Measurements from ENCODE around the gene CLNK.

The CLNK gene

DNA sequence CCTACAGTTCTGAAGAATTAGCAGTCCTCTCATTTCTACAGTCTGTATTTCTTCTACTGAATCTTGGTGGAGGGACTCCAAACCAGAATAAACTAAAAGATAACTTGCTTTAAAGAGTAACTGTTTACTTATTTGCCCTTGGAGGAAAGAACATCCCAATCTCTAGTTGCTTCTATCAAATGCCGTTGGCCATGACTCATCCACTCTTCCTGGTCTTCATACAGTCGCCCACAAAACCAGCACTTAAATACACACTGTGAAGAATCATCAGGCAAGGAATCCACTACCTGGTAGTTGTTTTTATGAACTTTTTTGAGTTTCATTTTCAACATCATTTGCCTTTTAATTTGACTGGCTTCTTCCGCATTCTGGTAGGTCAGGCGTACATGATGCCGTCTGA is 241.6 kb downstream of the CLNK start:
- DNase-seq (ENCODE audit: low read depth): no peak
- TF ChIP-seq, protein P1, sequence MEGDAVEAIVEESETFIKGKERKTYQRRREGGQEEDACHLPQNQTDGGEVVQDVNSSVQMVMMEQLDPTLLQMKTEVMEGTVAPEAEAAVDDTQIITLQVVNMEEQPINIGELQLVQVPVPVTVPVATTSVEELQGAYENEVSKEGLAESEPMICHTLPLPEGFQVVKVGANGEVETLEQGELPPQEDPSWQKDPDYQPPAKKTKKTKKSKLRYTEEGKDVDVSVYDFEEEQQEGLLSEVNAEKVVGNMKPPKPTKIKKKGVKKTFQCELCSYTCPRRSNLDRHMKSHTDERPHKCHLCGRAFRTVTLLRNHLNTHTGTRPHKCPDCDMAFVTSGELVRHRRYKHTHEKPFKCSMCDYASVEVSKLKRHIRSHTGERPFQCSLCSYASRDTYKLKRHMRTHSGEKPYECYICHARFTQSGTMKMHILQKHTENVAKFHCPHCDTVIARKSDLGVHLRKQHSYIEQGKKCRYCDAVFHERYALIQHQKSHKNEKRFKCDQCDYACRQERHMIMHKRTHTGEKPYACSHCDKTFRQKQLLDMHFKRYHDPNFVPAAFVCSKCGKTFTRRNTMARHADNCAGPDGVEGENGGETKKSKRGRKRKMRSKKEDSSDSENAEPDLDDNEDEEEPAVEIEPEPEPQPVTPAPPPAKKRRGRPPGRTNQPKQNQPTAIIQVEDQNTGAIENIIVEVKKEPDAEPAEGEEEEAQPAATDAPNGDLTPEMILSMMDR (conservative IDR thresholded peaks at IDR 0.05; ENCODE audit: low read length): no peak
- H3K4me3 ChIP-seq (ENCODE audit: low read length): no peak overlapping the region

DNA sequence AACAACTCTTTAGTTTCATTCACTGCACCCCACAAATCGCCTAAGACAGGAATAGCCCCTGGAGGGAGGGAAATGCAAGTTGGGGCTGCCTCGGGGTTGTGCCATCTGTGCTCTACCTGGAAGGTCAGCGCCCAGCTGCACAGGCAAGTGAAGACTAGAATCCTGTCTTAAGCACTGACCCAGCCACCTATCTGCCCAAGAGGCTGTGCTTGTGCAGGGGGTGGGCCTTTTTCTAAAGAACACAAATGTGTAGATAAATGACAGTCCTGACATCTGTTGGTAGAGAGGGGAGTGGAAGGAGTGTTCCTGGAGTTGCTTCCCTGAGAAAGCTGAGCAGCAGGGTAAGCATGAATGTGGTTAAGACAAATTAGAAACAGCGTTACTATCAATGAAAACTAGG is 243.1 kb downstream of the CLNK start:
- TF ChIP-seq, protein P1 (conservative IDR thresholded peaks at IDR 0.05; ENCODE audit: low read length): no peak
- H3K4me3 ChIP-seq (ENCODE audit: low read length): no peak overlapping the region
- no peak for DNase-seq (ENCODE audit: low read depth)

GRCh38 chr4:10438924-10439323 is 245.6 kb downstream of the CLNK start:
- no peak for DNase-seq (ENCODE audit: low read depth)
- H3K4me3 ChIP-seq (ENCODE audit: low read length): no peak overlapping the region
- TF ChIP-seq, protein P1 (conservative IDR thresholded peaks at IDR 0.05; ENCODE audit: low read length): no peak

DNA sequence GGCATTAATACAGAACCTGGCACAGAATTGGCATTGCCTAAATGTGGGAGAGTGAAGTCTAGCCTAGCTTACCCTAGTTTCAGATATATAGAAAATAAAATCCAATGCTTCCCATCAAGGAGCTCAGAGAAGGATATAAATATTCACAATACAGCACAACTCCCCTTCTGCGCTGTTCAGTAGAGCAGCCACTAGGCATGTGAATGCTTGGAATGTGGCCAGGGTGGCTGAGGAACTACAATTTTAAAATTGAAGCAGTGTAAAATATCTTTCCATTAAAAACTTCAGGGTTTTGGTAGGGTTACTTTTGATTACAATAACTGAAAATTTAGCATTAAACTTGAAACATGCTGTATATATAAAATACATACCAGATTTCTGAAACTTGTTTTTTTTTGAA is 246.8 kb downstream of the CLNK start:
- TF ChIP-seq, protein P1 (conservative IDR thresholded peaks at IDR 0.05; ENCODE audit: low read length): no peak
- no peak for DNase-seq (ENCODE audit: low read depth)
- no peak overlapping the region for H3K4me3 ChIP-seq (ENCODE audit: low read length)
